Measurements from ENCODE around the gene ASGR1.
A peak's percentile ranks its signal among the peaks of the same experiment; 100 is the strongest.
"Not testable (repeated sequence)": the region's sequence is repeated elsewhere in the genome, so short reads cannot be mapped to it uniquely, and the experiment has no call there.

The ASGR1 gene

GRCh38 chr17:7159571-7159970 lies 19.6 kb downstream of the ASGR1 start:
- not testable (repeated sequence) for H3K27ac ChIP-seq (ENCODE audit: low read depth, low read length); H3K4me1 ChIP-seq (ENCODE audit: control insufficient read depth in 1 of 2, insufficient read depth in 2 of 2, low read length in 2 of 2); H3K4me3 ChIP-seq (ENCODE audit: low read depth in 1 of 2, low read length in 2 of 2); H3K36me3 ChIP-seq (ENCODE audit: control insufficient read depth in 1 of 2, insufficient read depth in 2 of 2, low read length in 2 of 2); H3K27me3 ChIP-seq (ENCODE audit: control insufficient read depth in 1 of 2, insufficient read depth in 2 of 2, low read length in 2 of 2); H3K9ac ChIP-seq (ENCODE audit: low read depth in 1 of 2, low read length in 2 of 2); H3K9me3 ChIP-seq (ENCODE audit: control insufficient read depth in 1 of 2, low read length in 2 of 2)

GRCh38 chr17:7158424-7158823 lies 20.7 kb downstream of the ASGR1 start:
- not testable (repeated sequence) for H3K4me3 ChIP-seq (ENCODE audit: low read depth in 1 of 2, low read length in 2 of 2); H3K27me3 ChIP-seq (ENCODE audit: control insufficient read depth in 1 of 2, insufficient read depth in 2 of 2, low read length in 2 of 2); H3K9me3 ChIP-seq (ENCODE audit: control insufficient read depth in 1 of 2, low read length in 2 of 2); H3K9ac ChIP-seq (ENCODE audit: low read depth in 1 of 2, low read length in 2 of 2); H3K4me1 ChIP-seq (ENCODE audit: control insufficient read depth in 1 of 2, insufficient read depth in 2 of 2, low read length in 2 of 2); H3K36me3 ChIP-seq (ENCODE audit: control insufficient read depth in 1 of 2, insufficient read depth in 2 of 2, low read length in 2 of 2); H3K27ac ChIP-seq (ENCODE audit: low read depth, low read length)

GRCh38 chr17:7156342-7156940 lies 22.7 kb downstream of the ASGR1 start:
- Histone ChIP-seq H3K27ac (ENCODE audit: low read depth, low read length) (no peak overlapping the region), H3K36me3 (ENCODE audit: control insufficient read depth in 1 of 2, insufficient read depth in 2 of 2, low read length in 2 of 2) (no peaks in the 10 kb centered on the region), H3K27me3 (ENCODE audit: control insufficient read depth in 1 of 2, insufficient read depth in 2 of 2, low read length in 2 of 2) (no peaks in the 10 kb centered on the region), H3K9me3 (ENCODE audit: control insufficient read depth in 1 of 2, low read length in 2 of 2) (no peaks in the 10 kb centered on the region), H3K9ac (ENCODE audit: low read depth in 1 of 2, low read length in 2 of 2) (no peak overlapping the region), H3K4me3 (ENCODE audit: low read depth in 1 of 2, low read length in 2 of 2) (no peak overlapping the region), H3K4me1 (ENCODE audit: control insufficient read depth in 1 of 2, insufficient read depth in 2 of 2, low read length in 2 of 2) (no peaks in the 10 kb centered on the region)

GRCh38 chr17:7147772-7148171 lies 31.4 kb downstream of the ASGR1 start:
- Histone ChIP-seq H3K9ac (ENCODE audit: low read depth in 1 of 2, low read length in 2 of 2) (no peak overlapping the region), H3K36me3 (ENCODE audit: control insufficient read depth in 1 of 2, insufficient read depth in 2 of 2, low read length in 2 of 2) (no peaks in the 10 kb centered on the region), H3K27me3 (ENCODE audit: control insufficient read depth in 1 of 2, insufficient read depth in 2 of 2, low read length in 2 of 2) (peaks cover 0 to 2% of the 10 kb centered on the region in 2 donors), H3K9me3 (ENCODE audit: control insufficient read depth in 1 of 2, low read length in 2 of 2) (no peaks in the 10 kb centered on the region), H3K4me1 (ENCODE audit: control insufficient read depth in 1 of 2, insufficient read depth in 2 of 2, low read length in 2 of 2) (no peaks in the 10 kb centered on the region), H3K4me3 (ENCODE audit: low read depth in 1 of 2, low read length in 2 of 2) (no peak overlapping the region), H3K27ac (ENCODE audit: low read depth, low read length) (no peak overlapping the region)

GRCh38 chr17:7146115-7146514 lies 33.1 kb downstream of the ASGR1 start:
- peaks cover 0 to 2% of the 10 kb centered on the region in 2 donors for H3K27me3 ChIP-seq (ENCODE audit: control insufficient read depth in 1 of 2, insufficient read depth in 2 of 2, low read length in 2 of 2)
- no peak overlapping the region for H3K9ac ChIP-seq (ENCODE audit: low read depth in 1 of 2, low read length in 2 of 2)
- peaks cover 0 to 6% of the 10 kb centered on the region in 2 donors for H3K4me1 ChIP-seq (ENCODE audit: control insufficient read depth in 1 of 2, insufficient read depth in 2 of 2, low read length in 2 of 2)
- no peaks in the 10 kb centered on the region for H3K9me3 ChIP-seq (ENCODE audit: control insufficient read depth in 1 of 2, low read length in 2 of 2)
- no peaks in the 10 kb centered on the region for H3K36me3 ChIP-seq (ENCODE audit: control insufficient read depth in 1 of 2, insufficient read depth in 2 of 2, low read length in 2 of 2)
- no peak overlapping the region for H3K27ac ChIP-seq (ENCODE audit: low read depth, low read length)
- H3K4me3 ChIP-seq (ENCODE audit: low read depth in 1 of 2, low read length in 2 of 2): no peak overlapping the region

- no peak overlapping the region for H3K4me3 ChIP-seq (ENCODE audit: low read depth in 1 of 2, low read length in 2 of 2)
- peaks cover 4 to 11% of the 10 kb centered on the region in 2 donors for H3K4me1 ChIP-seq (ENCODE audit: control insufficient read depth in 1 of 2, insufficient read depth in 2 of 2, low read length in 2 of 2)
- H3K27ac ChIP-seq (ENCODE audit: low read depth, low read length): no peak overlapping the region
- H3K9ac ChIP-seq (ENCODE audit: low read depth in 1 of 2, low read length in 2 of 2): no peak overlapping the region
- peaks cover 0 to 2% of the 10 kb centered on the region in 2 donors for H3K27me3 ChIP-seq (ENCODE audit: control insufficient read depth in 1 of 2, insufficient read depth in 2 of 2, low read length in 2 of 2)
- no peaks in the 10 kb centered on the region for H3K36me3 ChIP-seq (ENCODE audit: control insufficient read depth in 1 of 2, insufficient read depth in 2 of 2, low read length in 2 of 2)
- no peaks in the 10 kb centered on the region for H3K9me3 ChIP-seq (ENCODE audit: control insufficient read depth in 1 of 2, low read length in 2 of 2)
Observed at GRCh38 chr17:7144213-7144612, 35.0 kb downstream of the ASGR1 start.

- H3K4me1 ChIP-seq (ENCODE audit: control insufficient read depth in 1 of 2, insufficient read depth in 2 of 2, low read length in 2 of 2): peaks cover 7 to 13% of the 10 kb centered on the region in 2 donors
- H3K36me3 ChIP-seq (ENCODE audit: control insufficient read depth in 1 of 2, insufficient read depth in 2 of 2, low read length in 2 of 2): no peaks in the 10 kb centered on the region
- no peak overlapping the region for H3K27ac ChIP-seq (ENCODE audit: low read depth, low read length)
- H3K4me3 ChIP-seq (ENCODE audit: low read depth in 1 of 2, low read length in 2 of 2): no peak overlapping the region
- H3K9me3 ChIP-seq (ENCODE audit: control insufficient read depth in 1 of 2, low read length in 2 of 2): no peaks in the 10 kb centered on the region
- H3K27me3 ChIP-seq (ENCODE audit: control insufficient read depth in 1 of 2, insufficient read depth in 2 of 2, low read length in 2 of 2): peaks cover 2 to 4% of the 10 kb centered on the region in 2 donors
- no peak overlapping the region for H3K9ac ChIP-seq (ENCODE audit: low read depth in 1 of 2, low read length in 2 of 2)
Observed at GRCh38 chr17:7141824-7142223, 37.3 kb downstream of the ASGR1 start.

- Histone ChIP-seq H3K27ac (ENCODE audit: low read depth, low read length) (no peak overlapping the region), H3K9ac (ENCODE audit: low read depth in 1 of 2, low read length in 2 of 2) (peak overlapping the region in 1 of 2 donors; percentile 18)
Observed at GRCh38 chr17:7139400-7139799, 39.8 kb downstream of the ASGR1 start.

GRCh38 chr17:7138800-7139381 lies 40.3 kb downstream of the ASGR1 start:
- no peak overlapping the region for H3K9ac ChIP-seq (ENCODE audit: low read depth in 1 of 2, low read length in 2 of 2)
- peaks cover 7 to 13% of the 10 kb centered on the region in 2 donors for H3K4me1 ChIP-seq (ENCODE audit: control insufficient read depth in 1 of 2, insufficient read depth in 2 of 2, low read length in 2 of 2)
- no peaks in the 10 kb centered on the region for H3K36me3 ChIP-seq (ENCODE audit: control insufficient read depth in 1 of 2, insufficient read depth in 2 of 2, low read length in 2 of 2)
- H3K4me3 ChIP-seq (ENCODE audit: low read depth in 1 of 2, low read length in 2 of 2): no peak overlapping the region
- peaks cover 0 to 4% of the 10 kb centered on the region in 2 donors for H3K27me3 ChIP-seq (ENCODE audit: control insufficient read depth in 1 of 2, insufficient read depth in 2 of 2, low read length in 2 of 2)
- no peak overlapping the region for H3K27ac ChIP-seq (ENCODE audit: low read depth, low read length)
- H3K9me3 ChIP-seq (ENCODE audit: control insufficient read depth in 1 of 2, low read length in 2 of 2): no peaks in the 10 kb centered on the region

More at GRCh38 chr17:7139400-7139799, 39.8 kb downstream of the ASGR1 start:
- no peak overlapping the region for H3K4me3 ChIP-seq (ENCODE audit: low read depth in 1 of 2, low read length in 2 of 2)
- H3K27me3 ChIP-seq (ENCODE audit: control insufficient read depth in 1 of 2, insufficient read depth in 2 of 2, low read length in 2 of 2): peaks cover 2 to 4% of the 10 kb centered on the region in 2 donors
- peaks cover 7 to 13% of the 10 kb centered on the region in 2 donors for H3K4me1 ChIP-seq (ENCODE audit: control insufficient read depth in 1 of 2, insufficient read depth in 2 of 2, low read length in 2 of 2)
- no peaks in the 10 kb centered on the region for H3K36me3 ChIP-seq (ENCODE audit: control insufficient read depth in 1 of 2, insufficient read depth in 2 of 2, low read length in 2 of 2)
- no peaks in the 10 kb centered on the region for H3K9me3 ChIP-seq (ENCODE audit: control insufficient read depth in 1 of 2, low read length in 2 of 2)

- Histone ChIP-seq H3K36me3 (ENCODE audit: control insufficient read depth in 1 of 2, insufficient read depth in 2 of 2, low read length in 2 of 2) (no peaks in the 10 kb centered on the region), H3K4me1 (ENCODE audit: control insufficient read depth in 1 of 2, insufficient read depth in 2 of 2, low read length in 2 of 2) (peaks cover 7 to 17% of the 10 kb centered on the region in 2 donors), H3K27ac (ENCODE audit: low read depth, low read length) (no peak overlapping the region), H3K4me3 (ENCODE audit: low read depth in 1 of 2, low read length in 2 of 2) (no peak overlapping the region), H3K27me3 (ENCODE audit: control insufficient read depth in 1 of 2, insufficient read depth in 2 of 2, low read length in 2 of 2) (peaks cover 0 to 4% of the 10 kb centered on the region in 2 donors), H3K9me3 (ENCODE audit: control insufficient read depth in 1 of 2, low read length in 2 of 2) (no peaks in the 10 kb centered on the region), H3K9ac (ENCODE audit: low read depth in 1 of 2, low read length in 2 of 2) (no peak overlapping the region)
Observed at GRCh38 chr17:7137171-7137943, 41.8 kb downstream of the ASGR1 start.

Data from duodenal mucosa (tissue), 2 donors.